HTERT RPE-1 (cell line): Measurements from ENCODE around the gene IER2.
"Not testable (repeated sequence)": the region's sequence is repeated elsewhere in the genome, so short reads cannot be mapped to it uniquely, and the experiment has no call there.

Experiments used
- in situ Hi-C: fragments of 300-500 bp; cut with MboI; formaldehyde crosslinking; loops from 4 replicates; pipeline ENCODE4 v1.14.3; 2020; ENCODE audit warnings: low sequenced_read_pairs

Gene IER2

GRCh38 chr19:13162724-13163608 is 12.8 kb downstream of the IER2 start:
- in situ Hi-C loops = no loop called here

- in situ Hi-C loops = no loop called here
These were observed 13.6 kb downstream of the IER2 start for GRCh38 chr19:13163609-13164342.

- in situ Hi-C loops = no loop called here
These were observed 14.3 kb downstream of the IER2 start for GRCh38 chr19:13164343-13165161.

- in situ Hi-C loops = no loop called here
These were observed 15.2 kb downstream of the IER2 start for GRCh38 chr19:13165162-13165997.

- in situ Hi-C loops = not testable (repeated sequence)
These were observed 15.9 kb downstream of the IER2 start for GRCh38 chr19:13166151-13166550.

GRCh38 chr19:13169769-13170168 is 19.6 kb downstream of the IER2 start:
- in situ Hi-C loops = no loop called here

- in situ Hi-C loops = no loop called here
These were observed 20.9 kb downstream of the IER2 start for GRCh38 chr19:13171146-13171545.

- in situ Hi-C loops = no loop called here
These were observed 22.3 kb downstream of the IER2 start for GRCh38 chr19:13172346-13173138.

GRCh38 chr19:13173139-13173737 is 23.0 kb downstream of the IER2 start:
- in situ Hi-C loops = no loop called here

- in situ Hi-C loops = no loop called here
These were observed 26.1 kb downstream of the IER2 start for GRCh38 chr19:13176345-13176744.

GRCh38 chr19:13177584-13177983 is 27.4 kb downstream of the IER2 start:
- in situ Hi-C loops = not testable (repeated sequence)

- in situ Hi-C loops = not testable (repeated sequence)
These were observed 28.1 kb downstream of the IER2 start for GRCh38 chr19:13178291-13178690.

- in situ Hi-C loops = no loop called here
These were observed 31.7 kb downstream of the IER2 start for GRCh38 chr19:13181747-13182388.

GRCh38 chr19:13184926-13185325 is 34.7 kb downstream of the IER2 start:
- in situ Hi-C loops = not testable (repeated sequence)

- in situ Hi-C loops = not testable (repeated sequence)
These were observed 35.8 kb downstream of the IER2 start for GRCh38 chr19:13185763-13186657.

- in situ Hi-C loops = not testable (repeated sequence)
These were observed 36.5 kb downstream of the IER2 start for GRCh38 chr19:13186688-13187087.

GRCh38 chr19:13187419-13187818 is 37.2 kb downstream of the IER2 start:
- in situ Hi-C loops = no loop called here

GRCh38 chr19:13189600-13189999 is 39.4 kb downstream of the IER2 start:
- in situ Hi-C loops = no loop called here
